Common myeloid progenitor, CD34-positive (primary cell): ENCODE measurements around the gene KDM2A.

Source experiments
- CTCF ChIA-PET: fragments of 350-600 bp; sonication (Branson Sonifier 250); formaldehyde crosslinking; loops from one replicate; lab custom pipeline; 2021; ENCODE audit warnings: antibody characterized with exemption; lab: Charles Lee
- POLR2A ChIA-PET: fragments of 350-600 bp; sonication (Branson Sonifier 250); formaldehyde crosslinking; loops from one replicate; lab custom pipeline; 2021; ENCODE audit warnings: antibody characterized with exemption; lab: Charles Lee
- DNase-seq, 3 donors: peaks; one replicate each; pipeline versions ENCODE4 v3.0.0 to v3.0.0-alpha.2; 2013
- H3K27ac ChIP-seq, 2 experiments: 1 replicate in 1 of 2; 2 replicates in 1 of 2; pipeline ENCODE4 v1.7.0; 2013; ENCODE audit warnings: inconsistent platforms in 2 of 2, low read length in 2 of 2, mild to moderate bottlenecking in 2 of 2, low read depth in 1 of 2, moderate library complexity in 1 of 2; ENCODE audit not compliant: severe bottlenecking in 2 of 2, insufficient read depth in 1 of 2, poor library complexity in 1 of 2
- H3K27me3 ChIP-seq, 5 experiments: replicated peaks in 2 of 5; 1 replicate in 3 of 5; 2 replicates in 2 of 5; pipeline versions ENCODE4 v1.6.1 to v1.7.0; 2013; ENCODE audit warnings: low read length in 4 of 5, mild to moderate bottlenecking in 2 of 5, moderate library complexity in 2 of 5, inconsistent platforms in 1 of 5; ENCODE audit not compliant: insufficient read depth in 5 of 5, control insufficient read depth in 4 of 5
- H3K36me3 ChIP-seq, 4 experiments: 1 replicate in 2 of 4; 2 replicates in 2 of 4; pipeline versions ENCODE4 v1.6.1 to v1.7.0; 2013; ENCODE audit warnings: low read length in 3 of 4, control low read depth in 1 of 4, mild to moderate bottlenecking in 1 of 4; ENCODE audit not compliant: control insufficient read depth in 4 of 4, insufficient read depth in 4 of 4
- H3K4me1 ChIP-seq, 4 experiments: 1 replicate in 3 of 4; 2 replicates in 1 of 4; pipeline versions ENCODE4 v1.6.1 to v1.7.1; 2013; ENCODE audit warnings: low read length in 3 of 4, mild to moderate bottlenecking in 3 of 4, control low read depth in 1 of 4, inconsistent platforms in 1 of 4, moderate library complexity in 1 of 4; ENCODE audit not compliant: control insufficient read depth in 4 of 4, insufficient read depth in 4 of 4; ENCODE audit errors: control extremely low read depth in 1 of 4
- H3K4me3 ChIP-seq, 7 experiments: 1 replicate in 4 of 7; 2 replicates in 3 of 7; pipeline versions ENCODE4 v1.5.1 to v1.7.0; 2013; ENCODE audit warnings: mild to moderate bottlenecking in 7 of 7, low read length in 6 of 7, moderate library complexity in 6 of 7, inconsistent platforms in 2 of 7, low read depth in 2 of 7, control low read depth in 1 of 7; ENCODE audit not compliant: insufficient read depth in 4 of 7, control insufficient read depth in 1 of 7; ENCODE audit errors: extremely low read depth in 1 of 7
- H3K9me3 ChIP-seq, 5 experiments: 1 replicate in 4 of 5; 2 replicates in 1 of 5; pipeline versions ENCODE4 v1.6.1 to v1.7.1; 2013; ENCODE audit warnings: low read length in 4 of 5, mild to moderate bottlenecking in 2 of 5, inconsistent platforms in 1 of 5, low read depth in 1 of 5, moderate library complexity in 1 of 5; ENCODE audit not compliant: control insufficient read depth in 4 of 5, insufficient read depth in 2 of 5; ENCODE audit errors: control extremely low read depth in 1 of 5
- WGBS: methylation state at CpG from one replicate; pipeline ENCODE4 v1.1.5; 2013; ENCODE audit not compliant: insufficient coverage; 5-methylcytosine and 5-hydroxymethylcytosine counted together

The KDM2A gene

GRCh38 chr11:67307545-67308001 lies 188.5 kb downstream of the KDM2A start:
- over 99% methylated on average over 12 of the region's 12 CpGs for WGBS
- Histone ChIP-seq H3K4me1 (peaks cover 2 to 32% (median 21%) of the 10 kb centered on the region in 4 experiments), H3K9me3 (no peaks in the 10 kb centered on the region), H3K27ac (no peak overlapping the region), H3K36me3 (peaks cover 0 to 56% (median 27%) of the 10 kb centered on the region in 4 experiments), H3K27me3 (no peaks in the 10 kb centered on the region), H3K4me3 (no peak overlapping the region)
- CTCF ChIA-PET: interaction anchor here (1.2 to 3.7 kb wide), 4 partner anchors 8 to 44 kb away, joined by 3 to 23 read pairs (median 6); partner anchors contain the start of gene ANKRD13D
- no peak for DNase-seq
- POLR2A ChIA-PET: no interaction called here
